Type B pancreatic cell (in vitro differentiated cells): ENCODE data around the gene YWHAQ. TPM values are rescaled to one million over a fixed set of nuclear protein-coding genes. Genes with fewer than 3 reads are reported as not detected.
"Not testable (repeated sequence)": the region's sequence is repeated elsewhere in the genome, so short reads cannot be mapped to it uniquely, and the experiment has no call there.

Source experiments
- DNase-seq: peaks from one replicate; pipeline ENCODE4 v3.0.0; 2021; ENCODE audit warnings: mixed read lengths; ENCODE audit not compliant: unreplicated experiment; ENCODE audit errors: extremely low spot score
- H3K27ac Mint-ChIP-seq: 2 replicates; pipeline ENCODE4 v1.8.0; 2021; ENCODE audit warnings: mild to moderate bottlenecking, mixed read lengths
- H3K27me3 Mint-ChIP-seq: 2 replicates; pipeline ENCODE4 v1.8.0; 2021; ENCODE audit warnings: mixed read lengths
- H3K36me3 Mint-ChIP-seq: 2 replicates; pipeline ENCODE4 v1.8.0; 2021; ENCODE audit warnings: mixed read lengths
- H3K4me1 Mint-ChIP-seq: one replicate; pipeline ENCODE4 v1.8.0; 2021; ENCODE audit warnings: mixed read lengths; ENCODE audit not compliant: unreplicated experiment
- H3K4me3 Mint-ChIP-seq: 2 replicates; pipeline ENCODE4 v1.8.0; 2021; ENCODE audit warnings: mild to moderate bottlenecking, mixed read lengths
- H3K9me3 Mint-ChIP-seq: 2 replicates; pipeline ENCODE4 v1.8.0; 2021; ENCODE audit warnings: mixed read lengths
- total RNA-seq: library from RNA; stranded (reverse); gene quantifications from 2 replicates; pipeline ENCODE4 v1.2.1, GENCODE V29; 2021; ENCODE audit warnings: low replicate concordance
- TF ChIP-seq, protein P1 (sequence below): fragments of 200-600 bp; sonication (generic); conservative IDR thresholded peaks from 2 replicates; pipeline ENCODE4 v1.5.0; 2021; ENCODE audit warnings: antibody characterized with exemption, mild to moderate bottlenecking

YWHAQ gene
- total RNA-seq, 1 donor from 2014 or later, result 354 TPM

- H3K36me3 Mint-ChIP-seq, result peaks cover 8% of the 10 kb centered on the region
- peak overlapping the region; percentile 82 for H3K4me3 Mint-ChIP-seq
- TF ChIP-seq, protein P1, sequence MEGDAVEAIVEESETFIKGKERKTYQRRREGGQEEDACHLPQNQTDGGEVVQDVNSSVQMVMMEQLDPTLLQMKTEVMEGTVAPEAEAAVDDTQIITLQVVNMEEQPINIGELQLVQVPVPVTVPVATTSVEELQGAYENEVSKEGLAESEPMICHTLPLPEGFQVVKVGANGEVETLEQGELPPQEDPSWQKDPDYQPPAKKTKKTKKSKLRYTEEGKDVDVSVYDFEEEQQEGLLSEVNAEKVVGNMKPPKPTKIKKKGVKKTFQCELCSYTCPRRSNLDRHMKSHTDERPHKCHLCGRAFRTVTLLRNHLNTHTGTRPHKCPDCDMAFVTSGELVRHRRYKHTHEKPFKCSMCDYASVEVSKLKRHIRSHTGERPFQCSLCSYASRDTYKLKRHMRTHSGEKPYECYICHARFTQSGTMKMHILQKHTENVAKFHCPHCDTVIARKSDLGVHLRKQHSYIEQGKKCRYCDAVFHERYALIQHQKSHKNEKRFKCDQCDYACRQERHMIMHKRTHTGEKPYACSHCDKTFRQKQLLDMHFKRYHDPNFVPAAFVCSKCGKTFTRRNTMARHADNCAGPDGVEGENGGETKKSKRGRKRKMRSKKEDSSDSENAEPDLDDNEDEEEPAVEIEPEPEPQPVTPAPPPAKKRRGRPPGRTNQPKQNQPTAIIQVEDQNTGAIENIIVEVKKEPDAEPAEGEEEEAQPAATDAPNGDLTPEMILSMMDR, result no peak
- no peaks in the 10 kb centered on the region for H3K9me3 Mint-ChIP-seq
- peak overlapping the region; percentile 86 for H3K27ac Mint-ChIP-seq
- H3K4me1 Mint-ChIP-seq, result peaks cover 40% of the 10 kb centered on the region
- no peak for DNase-seq
- no peaks in the 10 kb centered on the region for H3K27me3 Mint-ChIP-seq
Measured at GRCh38 chr2:9558948-9559381, 71.8 kb downstream of the YWHAQ start.

GRCh38 chr2:9556121-9556743, 74.6 kb downstream of the YWHAQ start:
- DNase-seq, result no peak
- H3K4me1 Mint-ChIP-seq, result peaks cover 44% of the 10 kb centered on the region
- H3K27ac Mint-ChIP-seq, result peak overlapping the region; percentile 99
- H3K27me3 Mint-ChIP-seq, result no peaks in the 10 kb centered on the region
- H3K36me3 Mint-ChIP-seq, result peaks cover 4% of the 10 kb centered on the region
- TF ChIP-seq, protein P1, result no peak
- H3K9me3 Mint-ChIP-seq, result no peaks in the 10 kb centered on the region
- peak overlapping the region; percentile 98 for H3K4me3 Mint-ChIP-seq

GRCh38 chr2:9555297-9556120, 75.3 kb downstream of the YWHAQ start, which contains the start of gene ADAM17:
TSS of gene ADAM17 (minus strand) at chr2:9555830. CDS start at chr2:9555605, 225 bp downstream.
- Mint-ChIP-seq H3K9me3 (no peaks in the 10 kb centered on the region), H3K4me1 (peaks cover 41% of the 10 kb centered on the region), H3K27me3 (no peaks in the 10 kb centered on the region), H3K27ac (peak within 1 kb of the TSS; percentile 99), H3K36me3 (peaks cover 4% of the 10 kb centered on the region), H3K4me3 (peak within 1 kb of the TSS; percentile 98)
- peak; percentile 97 for DNase-seq
- TF ChIP-seq, protein P1, result peak; percentile 71

GRCh38 chr2:9554921-9555296, 75.9 kb downstream of the YWHAQ start:
- TF ChIP-seq, protein P1, result no peak
- DNase-seq, result no peak
- Mint-ChIP-seq H3K27ac (peak overlapping the region; percentile 99), H3K4me1 (peaks cover 38% of the 10 kb centered on the region), H3K4me3 (peak overlapping the region; percentile 98), H3K36me3 (peaks cover 4% of the 10 kb centered on the region), H3K27me3 (no peaks in the 10 kb centered on the region), H3K9me3 (no peaks in the 10 kb centered on the region)

- Mint-ChIP-seq H3K4me3 (peak overlapping the region; percentile 56), H3K27ac (peak overlapping the region; percentile 76), H3K27me3 (no peaks in the 10 kb centered on the region), H3K4me1 (peaks cover 34% of the 10 kb centered on the region), H3K36me3 (no peaks in the 10 kb centered on the region), H3K9me3 (no peaks in the 10 kb centered on the region)
- DNase-seq, result no peak
- TF ChIP-seq, protein P1, result no peak
Measured at GRCh38 chr2:9552219-9553178, 78.3 kb downstream of the YWHAQ start.

DNA sequence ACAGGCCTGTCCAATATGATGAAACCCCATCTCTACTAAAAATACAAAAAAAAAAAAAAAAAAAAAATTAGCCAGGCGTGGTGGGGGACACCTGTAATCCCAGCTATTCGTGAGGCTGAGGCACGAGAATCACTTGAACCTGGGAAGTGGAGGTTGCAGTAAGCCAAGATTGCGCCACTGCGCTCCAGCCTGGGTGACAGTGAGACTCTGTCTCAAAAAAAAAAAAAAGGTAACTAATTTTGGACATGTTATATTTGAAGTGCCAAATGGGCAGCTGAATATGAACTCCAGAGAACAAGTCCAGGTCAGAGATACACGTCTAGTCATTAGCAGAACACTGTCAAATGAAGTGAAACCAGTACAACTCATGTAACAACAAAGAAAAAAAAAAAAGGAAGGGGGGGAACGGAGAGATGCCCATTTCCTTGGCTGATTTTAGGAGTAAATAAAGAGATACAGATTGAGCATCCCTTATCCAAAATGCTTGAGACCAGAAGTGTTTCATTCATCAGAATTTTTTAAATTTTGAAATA, 79.9 kb downstream of the YWHAQ start:
- H3K4me3 Mint-ChIP-seq, H3K36me3 Mint-ChIP-seq, H3K27me3 Mint-ChIP-seq, H3K9me3 Mint-ChIP-seq, DNase-seq, H3K27ac Mint-ChIP-seq: not testable (repeated sequence)
- H3K4me1 Mint-ChIP-seq, result peaks cover 39% of the 10 kb centered on the region
